ENCODE results near the gene HARS1.
"Not testable (repeated sequence)": the region's sequence is repeated elsewhere in the genome, so short reads cannot be mapped to it uniquely, and the experiment has no call there.

Gene HARS1

DNA sequence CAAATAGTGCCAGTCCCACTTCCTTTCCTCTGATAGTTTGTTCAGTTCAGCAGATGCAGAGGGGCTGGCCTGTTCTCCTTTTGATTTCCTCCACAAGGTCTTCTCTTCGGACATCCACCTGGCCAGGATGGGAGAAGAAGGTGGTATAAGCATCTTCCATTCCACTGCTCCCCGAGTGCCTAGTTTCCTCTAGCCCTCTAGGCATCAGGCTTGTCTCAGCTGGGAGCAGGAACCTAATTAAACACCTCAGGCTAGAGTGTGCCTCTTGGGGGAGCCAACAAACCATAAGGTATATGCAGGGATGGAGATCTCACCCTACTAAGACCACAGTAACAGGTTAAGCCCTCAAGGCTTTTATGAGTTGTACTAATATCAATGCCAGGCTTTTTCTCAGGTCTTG is 17.0 kb downstream of the HARS1 start:
- DNase-seq: no peak

DNA sequence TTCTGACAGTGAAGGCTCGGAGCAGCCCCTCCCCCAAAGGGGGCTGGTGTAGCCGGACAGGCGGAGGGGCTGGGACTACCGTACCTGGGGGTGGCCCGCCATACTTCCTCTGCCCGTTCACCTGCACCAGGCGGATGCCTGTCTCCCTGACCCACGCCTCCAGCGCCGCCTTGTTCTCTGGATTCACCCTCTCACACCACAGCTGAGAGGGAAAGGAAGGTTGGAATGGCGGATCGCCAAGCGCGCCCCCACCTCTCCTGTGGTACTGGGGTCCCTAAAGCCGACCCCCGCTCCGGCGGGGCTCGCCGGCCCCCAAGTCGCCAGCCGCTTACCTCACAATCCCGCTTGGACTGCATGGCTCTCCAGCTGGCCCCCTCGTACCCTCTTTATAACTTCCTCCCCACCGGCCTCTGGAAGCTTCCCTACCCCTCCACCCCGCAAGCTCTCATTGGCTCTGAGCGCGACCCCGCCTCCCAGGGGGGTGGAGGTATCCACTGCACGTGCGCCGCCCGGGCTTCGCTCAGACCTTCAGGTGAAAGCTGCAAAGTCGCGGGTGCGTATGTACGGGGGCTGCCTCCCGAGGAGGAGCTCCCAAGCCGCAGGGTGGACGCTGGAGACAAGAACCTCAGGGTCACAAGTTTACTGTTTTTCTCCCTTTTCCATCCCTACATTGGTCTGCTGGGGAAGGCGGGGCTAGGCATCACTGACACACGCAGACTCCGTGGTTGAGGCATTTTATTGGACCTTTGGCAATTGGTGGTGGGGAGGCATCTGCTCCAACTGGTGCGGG is 17.8 kb downstream of the HARS1 start, which contains the start of gene DND1:
DND1 (minus strand) TSS at position 390 of the 790 bp plus-strand sequence; CDS start at position 356, 34 bp downstream.
- no peak for DNase-seq

DNA sequence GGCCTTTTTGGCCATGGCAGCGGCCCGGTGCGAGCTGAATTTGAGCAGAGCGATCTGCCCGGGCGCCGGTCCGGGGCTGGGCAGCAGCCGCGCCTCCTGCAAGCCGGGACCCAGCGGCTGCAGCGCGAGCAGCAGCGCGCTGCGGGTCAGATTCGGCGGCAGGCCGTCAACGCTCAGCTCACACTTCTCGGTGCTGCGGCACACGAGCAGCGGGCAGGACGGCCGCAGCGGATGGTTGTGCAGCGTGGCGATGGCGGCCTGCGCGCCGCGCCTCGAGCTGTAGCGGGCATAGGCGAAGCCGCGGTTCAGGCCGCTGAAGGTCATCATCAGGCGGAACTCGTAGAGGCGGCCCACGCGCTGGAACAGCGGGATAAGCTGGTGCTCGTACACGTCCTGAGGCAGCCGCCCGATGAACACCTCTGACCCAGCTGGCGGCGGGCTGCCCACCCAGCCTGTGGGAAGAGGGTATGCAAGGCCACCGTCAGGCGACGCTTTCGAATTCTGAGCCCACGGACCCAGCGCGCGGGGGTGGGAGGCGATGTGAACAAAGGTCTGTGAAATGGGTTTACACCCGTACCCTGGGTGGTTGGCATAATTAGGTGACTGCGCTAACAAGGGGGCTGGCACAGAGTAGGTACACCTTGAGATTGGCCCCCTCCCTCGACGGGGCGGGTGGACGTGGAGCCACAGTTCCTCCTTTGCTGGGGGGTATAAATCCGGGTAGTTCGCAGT is 18.5 kb downstream of the HARS1 start:
- DNase-seq: no peak

DNA sequence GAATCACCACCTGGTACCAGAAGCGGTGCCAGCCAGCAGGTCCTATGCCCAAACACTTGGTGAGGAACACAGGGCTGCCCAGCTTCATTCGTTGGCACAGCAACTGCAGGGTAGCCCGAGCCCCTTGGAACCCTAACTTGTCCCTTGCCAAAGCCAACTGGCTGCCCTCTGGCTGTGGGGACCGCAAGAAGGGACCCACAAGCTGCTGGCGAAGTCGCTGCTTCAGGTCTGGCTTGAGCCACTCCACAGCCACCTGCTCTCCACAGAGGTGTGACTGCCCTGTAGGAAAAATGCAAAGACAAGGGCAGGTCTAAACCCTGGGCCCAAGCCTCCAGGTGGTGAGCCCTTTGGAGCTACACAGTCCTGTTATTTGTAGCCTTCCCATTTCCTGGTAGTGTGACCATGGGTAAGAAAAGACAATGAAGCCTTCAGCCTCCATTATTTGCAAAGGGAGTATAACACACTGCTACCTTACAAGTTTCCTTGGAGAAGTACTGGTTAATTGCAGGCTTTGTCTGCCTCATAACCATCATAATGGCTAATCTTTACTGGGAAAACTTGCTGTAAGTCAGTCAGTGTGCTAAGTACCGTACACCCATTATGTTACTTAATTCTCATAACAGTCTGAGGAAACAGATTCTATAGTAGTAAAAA is 19.6 kb downstream of the HARS1 start:
- DNase-seq: no peak

DNA sequence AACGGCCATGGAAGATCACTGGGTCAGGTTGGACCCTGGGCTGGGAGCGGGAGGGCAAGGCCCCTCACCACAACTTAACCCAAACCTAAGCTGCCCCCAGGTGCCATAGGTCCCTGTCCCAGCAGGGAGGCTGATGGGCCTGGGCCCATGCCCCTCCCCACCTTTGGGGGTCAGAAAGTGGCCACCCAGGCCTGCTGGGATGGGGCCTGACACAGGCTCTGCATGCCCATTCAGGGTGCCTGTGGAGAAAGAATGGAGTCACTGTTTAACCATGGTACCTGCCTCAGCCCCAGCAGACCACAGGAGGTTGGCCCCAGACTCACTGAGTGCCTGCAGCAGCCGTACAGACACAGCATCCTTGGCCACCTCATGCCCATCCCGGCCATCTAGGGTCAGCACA is 20.1 kb downstream of the HARS1 start:
- DNase-seq: not testable (repeated sequence)

DNA sequence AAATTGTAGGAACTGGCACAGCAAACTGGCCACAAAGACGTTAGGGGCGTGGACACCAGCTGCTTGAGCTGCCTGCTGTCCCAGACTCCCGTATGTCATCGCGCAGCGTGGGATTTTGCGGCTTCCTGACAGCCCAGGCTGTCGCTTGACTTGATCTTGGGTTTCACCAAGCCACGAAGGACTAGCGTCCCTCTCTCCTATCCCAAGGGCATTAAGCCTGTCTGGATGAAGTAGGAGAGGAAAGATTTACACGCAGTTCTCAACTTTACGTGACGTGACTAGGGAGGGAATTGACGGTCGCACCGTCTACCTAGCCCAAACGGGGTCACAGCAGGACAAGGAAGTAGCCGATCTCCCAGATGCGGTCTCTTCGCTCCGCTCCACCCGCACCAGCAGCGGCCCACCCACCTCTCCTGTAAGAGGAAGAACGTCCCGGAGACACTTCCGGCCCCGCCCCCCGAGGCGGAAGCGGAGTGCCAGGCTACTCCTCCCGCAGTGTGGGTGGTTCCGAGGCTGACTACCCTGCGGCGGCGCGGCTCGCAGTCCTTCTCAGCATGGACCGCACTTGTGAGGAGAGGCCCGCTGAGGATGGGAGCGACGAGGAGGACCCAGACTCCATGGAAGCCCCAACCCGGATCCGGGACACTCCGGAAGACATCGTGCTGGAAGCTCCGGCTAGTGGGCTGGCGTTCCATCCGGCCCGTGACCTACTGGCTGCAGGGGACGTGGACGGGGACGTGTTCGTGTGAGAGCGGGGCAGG is 26.6 kb downstream of the HARS1 start, which contains the start of gene WDR55:
WDR55 (plus strand) TSS at position 546 of the 761 bp plus-strand sequence; CDS start at position 555, 9 bp downstream.
- DNase-seq: peak; percentile 92

DNA sequence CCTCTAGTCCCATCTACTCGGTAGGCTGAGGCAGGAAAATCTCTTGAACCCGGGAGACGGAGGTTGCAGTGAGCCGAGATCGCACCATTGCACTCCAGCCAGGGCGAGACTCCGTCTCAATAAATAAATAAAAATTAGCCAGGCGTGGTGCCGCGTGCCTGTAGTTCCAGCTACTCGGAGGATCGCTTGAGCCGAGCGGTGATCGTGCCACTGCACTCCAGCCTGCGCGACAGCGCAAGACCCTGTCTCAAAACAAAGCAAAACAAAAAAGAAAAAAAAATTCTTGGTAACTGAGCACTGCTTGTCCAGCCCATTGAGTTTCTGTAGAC is 27.2 kb downstream of the HARS1 start:
- no peak for DNase-seq

DNA sequence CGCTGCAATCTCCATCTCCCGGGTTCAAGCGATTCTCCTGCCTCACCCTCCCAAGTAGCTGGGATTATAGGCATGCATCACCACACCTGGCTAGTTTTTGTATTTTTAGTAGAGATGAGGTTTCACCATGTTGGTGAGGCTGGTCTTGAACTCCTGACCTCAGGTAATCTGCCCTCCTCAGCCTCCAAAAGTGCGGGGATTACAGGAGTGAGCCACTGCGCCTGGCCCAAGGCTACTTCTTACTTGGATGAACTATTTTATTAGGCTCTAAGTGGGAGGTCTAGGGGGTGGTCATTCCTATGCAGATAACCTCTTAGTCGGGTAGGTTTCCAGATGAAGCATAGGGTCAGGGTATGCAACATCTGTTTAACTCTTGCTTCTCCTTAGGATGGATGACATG is 30.8 kb downstream of the HARS1 start:
- DNase-seq: not testable (repeated sequence)

DNA sequence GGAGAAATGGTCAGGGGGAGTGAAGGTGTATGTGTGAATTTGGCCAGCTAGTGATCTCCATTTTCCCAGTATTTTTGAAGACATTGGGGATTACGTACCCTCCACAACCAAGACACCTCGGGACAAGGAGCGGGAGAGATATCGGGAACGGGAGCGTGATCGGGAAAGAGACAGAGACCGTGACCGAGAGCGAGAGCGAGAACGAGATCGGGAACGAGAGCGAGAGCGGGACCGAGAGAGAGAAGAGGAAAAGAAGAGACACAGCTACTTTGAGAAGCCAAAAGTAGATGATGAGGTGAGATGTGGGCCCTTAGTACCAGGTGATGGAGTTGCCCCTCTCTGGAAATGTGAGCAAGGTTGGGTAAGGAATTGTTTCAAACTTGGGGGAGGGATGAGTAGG is 32.3 kb downstream of the HARS1 start:
- no peak for DNase-seq

DNA sequence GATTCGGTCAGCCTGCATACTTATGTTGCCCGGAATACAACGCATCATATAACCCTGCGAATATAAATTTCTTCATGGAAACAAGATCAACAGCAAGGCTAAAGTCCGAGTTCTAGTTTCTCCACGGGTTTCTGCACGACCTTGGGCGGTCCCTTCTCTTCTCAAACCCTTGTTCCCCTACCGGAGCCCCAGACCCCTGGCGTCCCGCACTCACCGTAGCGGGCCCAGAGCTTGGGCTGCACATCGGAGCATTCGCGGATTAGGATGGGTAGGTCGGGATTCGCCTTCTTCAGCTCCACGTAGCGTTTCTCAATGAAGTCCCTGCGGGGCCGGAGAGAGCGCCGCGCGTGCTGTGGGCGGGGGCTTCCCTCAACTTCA is 44.1 kb downstream of the HARS1 start:
- DNase-seq: no peak

DNA sequence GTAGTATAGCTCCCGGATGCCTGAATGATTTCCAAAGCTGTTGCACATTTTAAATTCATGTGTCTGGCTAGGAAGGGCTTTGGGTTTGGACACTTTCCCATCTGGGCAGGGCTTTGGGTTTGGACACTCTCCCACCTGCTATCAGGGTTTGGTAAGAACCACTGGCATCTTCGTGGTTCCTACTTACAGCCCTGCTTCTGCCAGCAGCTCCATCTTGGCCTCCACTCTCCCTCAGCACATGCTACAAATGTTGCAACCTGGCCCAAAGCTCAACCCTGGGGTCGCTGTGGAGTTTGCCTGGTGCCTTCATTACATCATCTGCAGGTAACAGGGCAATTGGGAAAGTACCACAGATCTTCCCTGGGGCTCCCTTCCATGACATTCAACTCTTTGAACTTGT is 48.5 kb downstream of the HARS1 start:
- no peak for DNase-seq

DNA sequence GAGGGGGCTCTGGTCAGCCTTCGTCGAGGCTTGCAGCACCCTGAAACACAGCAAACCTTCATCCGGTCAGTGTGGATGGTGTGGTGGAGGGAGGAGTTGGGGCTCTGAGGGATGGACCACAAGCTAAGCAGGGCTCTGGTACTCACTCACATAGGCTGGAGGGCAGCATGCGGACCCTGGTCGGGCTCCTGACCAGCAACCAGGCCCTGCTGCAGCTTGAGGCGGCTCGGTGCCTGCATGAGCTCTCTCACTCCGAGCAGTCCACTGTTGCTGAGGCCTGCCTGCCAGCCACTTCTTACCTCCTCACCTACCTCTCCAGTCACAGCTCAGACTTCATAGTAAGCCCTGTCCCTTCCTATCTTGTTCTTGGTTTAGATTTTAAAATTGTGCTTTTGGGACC is 49.5 kb downstream of the HARS1 start:
- DNase-seq: no peak

DNA sequence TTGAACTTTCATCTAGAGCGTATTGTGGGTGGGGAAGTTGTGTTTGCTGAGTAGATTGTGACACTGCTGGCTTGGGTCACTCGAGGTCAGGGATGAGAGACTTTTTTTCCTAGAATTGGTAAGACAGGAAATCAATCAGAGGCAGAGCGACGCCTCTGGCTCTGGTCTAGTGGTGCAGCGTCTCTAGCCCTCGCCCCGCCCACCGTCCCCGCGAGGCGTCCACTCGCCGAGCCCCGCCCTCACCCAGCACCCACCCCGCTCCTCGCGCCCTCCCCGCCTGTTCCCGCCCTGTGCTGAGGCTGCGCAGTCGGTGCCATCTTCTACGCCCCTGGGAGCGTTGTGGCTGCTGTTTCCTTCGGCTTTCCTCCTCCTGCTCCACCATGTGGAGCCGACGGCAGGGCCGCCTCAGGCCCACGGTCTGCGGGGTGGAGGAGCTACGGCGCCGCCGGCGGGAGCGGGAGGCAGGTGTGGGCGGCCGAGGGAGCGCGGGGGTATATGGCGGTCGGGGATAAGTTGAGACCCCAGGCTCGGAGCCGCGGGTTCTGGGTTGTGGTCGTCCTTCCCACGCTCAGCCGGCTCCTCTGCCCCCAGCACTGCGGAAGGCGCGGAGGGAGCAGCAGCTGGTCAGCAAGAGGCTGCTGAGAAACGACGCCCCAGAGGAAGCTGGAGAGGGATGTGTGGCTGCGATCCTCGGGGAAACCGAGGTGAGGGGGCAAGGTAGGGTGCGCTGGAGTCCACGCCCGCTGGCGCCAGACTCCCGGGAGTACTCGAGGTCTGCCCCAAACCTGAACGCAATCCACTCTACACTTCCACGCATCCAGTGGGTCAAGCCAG is 51.8 kb downstream of the HARS1 start, which contains the start of gene TMCO6:
TMCO6 (plus strand) TSS at position 304 of the 834 bp plus-strand sequence; CDS start at position 381, 77 bp downstream.
- DNase-seq: peak; percentile 95

DNA sequence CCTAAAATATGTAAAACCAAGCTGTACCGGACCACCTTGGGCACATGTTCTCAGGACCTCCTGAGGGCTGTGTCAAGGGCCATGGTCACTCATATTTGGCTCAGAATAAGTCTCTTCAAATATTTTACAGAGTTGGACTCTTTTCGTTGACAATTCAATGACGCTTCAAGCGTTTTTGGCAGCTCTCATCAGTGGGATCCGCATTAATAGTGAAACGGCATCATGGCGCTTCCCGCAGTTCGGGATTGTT is 52.3 kb downstream of the HARS1 start:
- not testable (repeated sequence) for DNase-seq

DNA sequence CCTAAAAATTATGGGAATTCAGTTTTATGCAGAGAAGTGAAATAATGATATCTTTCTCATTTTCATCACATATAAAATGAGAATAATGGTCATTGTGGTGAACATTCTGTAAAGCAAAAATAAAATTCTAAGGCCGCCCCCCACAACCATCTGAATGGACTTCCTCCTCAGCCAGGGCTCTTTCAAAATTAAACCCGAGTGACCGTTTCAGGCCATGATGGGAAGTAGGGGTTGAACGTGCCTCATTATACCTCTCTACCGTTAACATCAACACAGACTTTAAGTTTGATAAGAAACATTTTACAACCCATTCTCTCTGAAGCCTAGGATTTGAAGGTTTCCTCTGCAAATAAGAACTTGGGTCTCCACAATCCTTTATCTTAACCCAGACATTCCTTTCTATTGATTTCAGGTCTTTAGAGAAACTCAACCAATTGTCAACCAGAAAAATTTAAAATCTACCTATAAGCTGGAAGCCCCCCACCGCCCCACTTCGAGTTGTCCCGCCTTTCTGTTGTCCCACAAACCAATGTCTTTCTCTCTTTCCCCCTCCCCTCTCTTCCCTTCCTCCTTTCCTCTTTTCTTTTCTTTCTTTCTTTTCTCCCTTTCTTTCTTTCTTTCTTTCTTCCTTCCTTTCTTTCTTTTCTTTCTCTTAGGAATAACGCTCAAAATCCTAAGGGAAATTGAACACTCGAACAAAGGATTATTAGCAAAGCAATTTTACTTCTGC is 53.6 kb downstream of the HARS1 start:
- no peak for DNase-seq

DNA sequence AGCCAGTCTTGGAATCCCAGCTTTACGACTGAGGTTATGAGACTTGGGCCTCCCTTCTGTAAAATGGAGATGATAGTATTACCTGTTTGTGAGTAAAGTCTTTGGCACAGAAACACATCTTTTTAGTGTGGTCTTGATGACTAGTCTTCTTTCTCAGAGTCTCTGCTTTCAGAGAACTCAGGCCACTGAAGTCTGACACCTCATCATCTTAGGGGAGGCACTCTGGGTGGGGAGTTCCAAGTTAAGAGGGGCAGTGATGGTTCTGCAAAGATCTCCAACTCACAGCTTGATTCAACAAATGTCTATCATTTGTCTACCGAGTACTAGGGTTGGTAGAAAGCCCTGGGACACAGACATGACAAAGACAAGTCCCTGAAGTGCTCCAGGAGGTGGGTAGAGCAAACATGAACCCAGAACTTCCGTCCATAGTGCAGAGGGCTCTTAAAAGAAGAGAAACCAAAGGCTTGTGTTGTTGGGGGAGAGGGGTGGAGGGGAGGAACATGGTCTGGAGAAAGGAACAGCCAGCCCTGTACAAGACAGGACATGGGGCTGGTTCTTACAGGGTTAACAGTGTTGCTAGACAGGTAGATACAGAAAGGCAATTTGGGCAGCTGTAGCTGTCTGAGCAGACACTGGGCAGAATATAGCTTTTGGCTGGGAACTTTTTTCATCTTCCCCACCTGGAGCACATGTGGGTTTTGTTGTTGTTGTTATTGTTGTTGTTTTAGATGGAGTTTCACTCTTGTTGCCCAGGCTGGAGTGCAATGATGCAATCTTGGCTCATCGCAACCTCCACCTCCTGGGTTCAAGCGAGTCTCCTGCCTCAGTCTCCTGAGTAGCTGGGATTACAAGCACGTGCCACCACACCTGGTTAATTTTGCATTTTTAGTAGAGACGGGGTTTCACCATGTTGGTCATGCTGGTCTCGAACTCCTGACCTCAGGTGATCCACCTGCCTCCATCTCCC is 55.6 kb downstream of the HARS1 start:
- DNase-seq: no peak

DNA sequence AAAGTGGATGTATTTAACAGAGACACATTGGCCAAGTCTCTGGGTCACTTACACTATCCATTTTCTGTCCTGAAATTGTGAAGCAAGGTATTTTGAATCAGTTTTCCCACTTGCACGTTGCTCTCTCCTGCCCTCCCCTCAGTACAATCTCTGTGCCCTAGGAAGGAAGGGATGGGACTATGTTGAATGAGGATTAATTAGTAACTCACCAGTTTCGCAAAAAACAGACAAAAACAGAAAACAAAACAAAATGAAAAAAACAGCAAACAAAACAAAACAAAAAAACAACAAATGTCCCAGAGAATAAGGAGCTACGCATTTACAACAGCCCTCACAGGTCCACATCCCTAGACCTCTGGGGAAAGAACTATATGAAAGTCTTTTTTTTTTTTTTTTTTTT is 57.1 kb downstream of the HARS1 start:
- no peak for DNase-seq

DNA sequence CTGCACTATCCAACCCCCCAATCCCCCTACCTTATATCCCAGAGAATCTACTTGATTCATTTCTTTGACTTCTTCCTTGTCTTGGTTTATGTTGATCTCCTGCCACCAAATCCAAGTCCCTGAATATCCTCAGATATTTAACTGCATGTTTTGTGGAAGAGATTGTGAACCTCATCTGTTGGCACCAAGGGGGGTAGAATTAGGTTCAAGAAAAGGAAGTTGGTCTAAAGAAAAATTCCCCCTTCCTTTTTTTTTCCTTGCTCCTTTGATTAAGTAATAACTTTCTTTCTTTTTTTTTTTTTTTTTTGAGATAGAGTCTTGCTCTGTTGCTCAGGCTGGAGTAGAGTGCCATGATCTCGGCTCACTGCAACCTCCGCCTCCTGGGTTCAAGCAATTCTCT is 57.7 kb downstream of the HARS1 start:
- DNase-seq: no peak

DNA sequence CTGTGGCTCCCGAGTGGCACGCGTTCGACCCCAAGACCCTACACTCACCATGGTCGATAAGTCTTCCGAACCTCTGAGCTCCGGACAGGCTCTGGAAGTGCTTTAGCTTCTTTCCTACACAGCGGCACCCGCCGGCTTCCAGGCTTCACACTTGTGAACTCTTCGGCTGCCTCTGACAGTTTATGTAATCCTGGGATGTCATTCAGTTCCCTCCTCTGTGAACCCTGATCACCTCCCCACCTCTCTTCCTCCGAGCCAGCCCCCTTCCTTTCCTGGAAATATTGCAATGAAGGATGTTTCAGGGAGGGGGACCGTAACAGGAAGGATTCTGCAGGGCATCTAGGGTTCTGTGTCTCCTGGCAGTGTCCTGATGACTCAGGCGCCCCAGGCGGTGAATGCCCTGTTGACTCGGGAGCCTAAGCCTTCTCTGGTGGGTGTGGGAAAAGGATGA is 58.1 kb downstream of the HARS1 start, which contains the start of gene CD14:
CD14 (minus strand) TSS at position 155 of the 451 bp plus-strand sequence; CDS start at position 51, 104 bp downstream.
- peak; percentile 73 for DNase-seq
